Hepatocyte (in vitro differentiated cells): Measurements from ENCODE around the gene SPDEF.

ENCODE experiments used
- EZH2phosphoT487 ChIP-seq: fragments of 200-600 bp; sonication (generic); IDR thresholded peaks from one replicate; pipeline ENCODE4 v1.6.1; 2018; ENCODE audit warnings: antibody characterized with exemption, mild to moderate bottlenecking, low read depth, moderate library complexity; ENCODE audit not compliant: unreplicated experiment, severe bottlenecking
- TF ChIP-seq, protein P1 (sequence below): fragments of 200-600 bp; sonication (generic); IDR thresholded peaks from 2 replicates; pipeline ENCODE4 v1.5.1; 2016; ENCODE audit warnings: antibody characterized with exemption, mild to moderate bottlenecking; ENCODE audit not compliant: poor library complexity

DNA sequence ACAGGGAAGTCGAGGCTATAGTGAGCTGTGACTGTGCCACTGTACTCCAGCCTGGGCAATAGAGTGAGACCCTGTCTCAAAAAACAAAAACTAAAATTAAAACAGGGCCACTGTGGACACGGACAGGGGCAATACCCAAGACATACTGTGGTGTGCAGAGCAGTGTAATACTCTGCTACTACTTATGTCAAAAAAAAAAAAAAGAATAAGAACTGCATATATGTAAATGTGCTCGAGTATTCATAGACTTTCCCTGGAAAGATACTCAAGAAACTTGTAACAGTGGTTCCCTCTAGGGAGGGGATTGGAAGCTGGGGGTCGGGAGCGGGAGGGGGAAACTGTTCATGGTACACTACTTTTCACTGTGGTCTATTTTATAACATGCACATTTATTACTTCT lies 15.9 kb downstream of the SPDEF start:
- TF ChIP-seq, protein P1, sequence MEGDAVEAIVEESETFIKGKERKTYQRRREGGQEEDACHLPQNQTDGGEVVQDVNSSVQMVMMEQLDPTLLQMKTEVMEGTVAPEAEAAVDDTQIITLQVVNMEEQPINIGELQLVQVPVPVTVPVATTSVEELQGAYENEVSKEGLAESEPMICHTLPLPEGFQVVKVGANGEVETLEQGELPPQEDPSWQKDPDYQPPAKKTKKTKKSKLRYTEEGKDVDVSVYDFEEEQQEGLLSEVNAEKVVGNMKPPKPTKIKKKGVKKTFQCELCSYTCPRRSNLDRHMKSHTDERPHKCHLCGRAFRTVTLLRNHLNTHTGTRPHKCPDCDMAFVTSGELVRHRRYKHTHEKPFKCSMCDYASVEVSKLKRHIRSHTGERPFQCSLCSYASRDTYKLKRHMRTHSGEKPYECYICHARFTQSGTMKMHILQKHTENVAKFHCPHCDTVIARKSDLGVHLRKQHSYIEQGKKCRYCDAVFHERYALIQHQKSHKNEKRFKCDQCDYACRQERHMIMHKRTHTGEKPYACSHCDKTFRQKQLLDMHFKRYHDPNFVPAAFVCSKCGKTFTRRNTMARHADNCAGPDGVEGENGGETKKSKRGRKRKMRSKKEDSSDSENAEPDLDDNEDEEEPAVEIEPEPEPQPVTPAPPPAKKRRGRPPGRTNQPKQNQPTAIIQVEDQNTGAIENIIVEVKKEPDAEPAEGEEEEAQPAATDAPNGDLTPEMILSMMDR = no peak
- no peak for TF ChIP-seq EZH2phosphoT487
